Neural cell (in vitro differentiated cells): ENCODE results near the gene ANKRD34B. TPM values are rescaled to one million over a fixed set of nuclear protein-coding genes. Genes with fewer than 3 reads are reported as not detected.

Experiments used
- H2AFZ ChIP-seq: fragments of 200-600, 300-800 bp; sonication (generic), shearing (Covaris generic); 2 replicates; pipeline ENCODE4 v1.6.0; 2014; ENCODE audit warnings: low read depth, mild to moderate bottlenecking, antibody characterized with exemption, low read length, moderate library complexity
- H3F3A ChIP-seq: fragments of 200-600 bp; shearing (Covaris generic); 2 replicates; pipeline ENCODE4 v1.6.1; 2016; ENCODE audit warnings: mild to moderate bottlenecking, moderate library complexity, mixed read lengths, antibody characterized with exemption, low read length; ENCODE audit not compliant: insufficient read depth, poor library complexity, severe bottlenecking
- H3K27ac ChIP-seq: fragments of 200-600, 300-800 bp; sonication (generic), shearing (Covaris generic); 2 replicates; pipeline ENCODE4 v1.5.1; 2014; ENCODE audit warnings: mild to moderate bottlenecking, low read length, moderate library complexity
- H3K27me3 ChIP-seq: fragments of 300-800, 200-600 bp; sonication (generic), shearing (Covaris generic); 2 replicates; pipeline ENCODE4 v1.6.0; 2014; ENCODE audit warnings: mild to moderate bottlenecking, low read depth, low read length, moderate library complexity; ENCODE audit not compliant: insufficient read depth
- H3K36me3 ChIP-seq: fragments of 300-800, 200-600 bp; sonication (generic), shearing (Covaris generic); 2 replicates; pipeline ENCODE4 v1.5.1; 2014; ENCODE audit warnings: mild to moderate bottlenecking, antibody characterized with exemption, low read length, moderate library complexity; ENCODE audit not compliant: insufficient read depth
- H3K4me2 ChIP-seq: fragments of 300-800, 200-600 bp; sonication (generic), shearing (Covaris generic); 2 replicates; pipeline ENCODE4 v1.6.0; 2014; ENCODE audit warnings: mild to moderate bottlenecking, low read length
- H3K4me3 ChIP-seq: fragments of 300-800, 200-600 bp; sonication (generic), shearing (Covaris generic); 2 replicates; pipeline ENCODE4 v1.5.1; 2014; ENCODE audit warnings: mild to moderate bottlenecking, low read length, moderate library complexity
- H3K79me2 ChIP-seq: fragments of 200-600 bp; shearing (Covaris generic); replicated peaks from 2 replicates; pipeline ENCODE4 v1.6.0; 2014; ENCODE audit warnings: mild to moderate bottlenecking, low read length, moderate library complexity; ENCODE audit not compliant: insufficient read depth
- H3K9ac ChIP-seq: fragments of 300-800, 200-600 bp; sonication (generic), shearing (Covaris generic); 2 replicates; pipeline ENCODE4 v1.6.1; 2016; ENCODE audit warnings: mild to moderate bottlenecking, low read length, mixed read lengths
- H3K9me2 ChIP-seq: fragments of 200-600 bp; shearing (Covaris generic); 2 replicates; pipeline ENCODE4 v1.6.1; 2016; ENCODE audit warnings: mild to moderate bottlenecking, low read length, mixed read lengths; ENCODE audit not compliant: insufficient read depth
- H3K9me3 ChIP-seq: fragments of 200-600, 300-800 bp; sonication (generic), shearing (Covaris generic); 2 replicates; pipeline ENCODE4 v1.6.1; 2016; ENCODE audit warnings: mild to moderate bottlenecking, mixed run types, low read length, moderate library complexity, mixed read lengths
- H4K20me1 ChIP-seq: fragments of 200-600 bp; shearing (Covaris generic); 2 replicates; pipeline ENCODE4 v1.6.1; 2016; ENCODE audit warnings: mild to moderate bottlenecking, mixed run types; ENCODE audit not compliant: insufficient read depth
- EP300 ChIP-seq: fragments of 450-650 bp; conservative IDR thresholded peaks from 2 replicates; pipeline ENCODE4 v1.6.1; 2014; ENCODE audit warnings: antibody characterized with exemption, mild to moderate bottlenecking, moderate library complexity; ENCODE audit not compliant: poor library complexity, severe bottlenecking
- EZH2 ChIP-seq: fragments of 200-600, 300-800 bp; shearing (Covaris generic), sonication (generic); IDR thresholded peaks from 2 replicates; pipeline ENCODE4 v1.6.1; 2014; ENCODE audit warnings: antibody characterized with exemption, low read length, borderline replicate concordance, mild to moderate bottlenecking; ENCODE audit not compliant: insufficient read depth, poor library complexity, severe bottlenecking
- MXI1 ChIP-seq: fragments of 450-650 bp; conservative IDR thresholded peaks from 2 replicates; pipeline ENCODE4 v1.6.1; 2014; ENCODE audit warnings: antibody characterized with exemption, mild to moderate bottlenecking; ENCODE audit not compliant: poor library complexity, severe bottlenecking
- POLR2AphosphoS5 ChIP-seq: IDR thresholded peaks from 2 replicates; pipeline ENCODE4 v1.6.1; 2012
- RAD21 ChIP-seq: fragments of 450-650 bp; conservative IDR thresholded peaks from 2 replicates; pipeline ENCODE4 v1.6.1; 2014; ENCODE audit warnings: antibody characterized with exemption, mild to moderate bottlenecking, moderate library complexity
- SMC3 ChIP-seq: fragments of 450-650 bp; conservative IDR thresholded peaks from 2 replicates; pipeline ENCODE4 v1.6.1; 2014; ENCODE audit warnings: antibody characterized with exemption, mild to moderate bottlenecking, moderate library complexity; ENCODE audit not compliant: poor library complexity
- TAF1 ChIP-seq: IDR thresholded peaks from 2 replicates; pipeline ENCODE4 v1.6.1; 2012; ENCODE audit warnings: low read depth
- polyA plus RNA-seq: library from polyadenylated mRNA; depleted of rRNA; stranded (reverse); fragments of >200 nt; gene quantifications from 2 replicates; pipeline ENCODE4 v1.2.3, GENCODE V29; 2014
- TF ChIP-seq, protein P1 (sequence below): fragments of 450-650 bp; IDR thresholded peaks from 2 replicates; pipeline ENCODE4 v1.5.1; 2014; ENCODE audit warnings: antibody characterized with exemption, mild to moderate bottlenecking, moderate library complexity; ENCODE audit not compliant: poor library complexity, severe bottlenecking
- TF ChIP-seq, protein P2 (sequence below): IDR thresholded peaks from 2 replicates; pipeline ENCODE4 v1.6.1; 2012; ENCODE audit warnings: borderline replicate concordance

Gene ANKRD34B
- polyA plus RNA-seq, 1 donor from 2014 or later: 0.32 TPM

DNA sequence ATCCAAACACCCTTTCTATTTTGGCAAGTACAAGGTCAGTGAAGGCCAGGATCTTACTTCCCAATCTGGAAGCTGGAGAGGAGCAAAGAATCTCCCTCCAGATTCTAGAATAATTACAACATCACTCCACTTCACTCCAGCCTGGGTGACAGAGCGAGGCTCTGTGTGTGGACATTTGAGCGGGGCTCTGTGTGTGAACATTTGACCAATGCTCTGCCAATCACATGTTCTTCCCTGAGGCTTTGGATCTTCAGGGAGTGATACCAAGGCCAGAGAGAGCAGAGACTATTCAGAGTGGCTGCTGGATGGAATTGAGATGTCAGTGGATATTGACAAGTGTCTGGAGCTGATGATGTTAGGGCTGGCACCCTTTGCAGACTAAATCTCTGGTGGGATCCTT, 24.7 kb upstream of the ANKRD34B start:
- Histone ChIP-seq H3K79me2 (no peaks in the 10 kb centered on the region), H3K4me3 (no peak overlapping the region), H3K9me3 (no peaks in the 10 kb centered on the region), H3K27me3 (no peaks in the 10 kb centered on the region), H3K36me3 (no peaks in the 10 kb centered on the region), H3K4me2 (no peak overlapping the region), H2AFZ (no peak overlapping the region), H3K9me2 (no peaks in the 10 kb centered on the region), H4K20me1 (no peaks in the 10 kb centered on the region), H3F3A (no peaks in the 10 kb centered on the region), H3K9ac (no peak overlapping the region), H3K27ac (no peak overlapping the region)
- TF ChIP-seq POLR2AphosphoS5 (no peak), EP300 (no peak), RAD21 (no peak), MXI1 (no peak), TAF1 (no peak), SMC3 (no peak), EZH2 (no peak)
- TF ChIP-seq, protein P1, sequence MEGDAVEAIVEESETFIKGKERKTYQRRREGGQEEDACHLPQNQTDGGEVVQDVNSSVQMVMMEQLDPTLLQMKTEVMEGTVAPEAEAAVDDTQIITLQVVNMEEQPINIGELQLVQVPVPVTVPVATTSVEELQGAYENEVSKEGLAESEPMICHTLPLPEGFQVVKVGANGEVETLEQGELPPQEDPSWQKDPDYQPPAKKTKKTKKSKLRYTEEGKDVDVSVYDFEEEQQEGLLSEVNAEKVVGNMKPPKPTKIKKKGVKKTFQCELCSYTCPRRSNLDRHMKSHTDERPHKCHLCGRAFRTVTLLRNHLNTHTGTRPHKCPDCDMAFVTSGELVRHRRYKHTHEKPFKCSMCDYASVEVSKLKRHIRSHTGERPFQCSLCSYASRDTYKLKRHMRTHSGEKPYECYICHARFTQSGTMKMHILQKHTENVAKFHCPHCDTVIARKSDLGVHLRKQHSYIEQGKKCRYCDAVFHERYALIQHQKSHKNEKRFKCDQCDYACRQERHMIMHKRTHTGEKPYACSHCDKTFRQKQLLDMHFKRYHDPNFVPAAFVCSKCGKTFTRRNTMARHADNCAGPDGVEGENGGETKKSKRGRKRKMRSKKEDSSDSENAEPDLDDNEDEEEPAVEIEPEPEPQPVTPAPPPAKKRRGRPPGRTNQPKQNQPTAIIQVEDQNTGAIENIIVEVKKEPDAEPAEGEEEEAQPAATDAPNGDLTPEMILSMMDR: no peak
- TF ChIP-seq, protein P2, sequence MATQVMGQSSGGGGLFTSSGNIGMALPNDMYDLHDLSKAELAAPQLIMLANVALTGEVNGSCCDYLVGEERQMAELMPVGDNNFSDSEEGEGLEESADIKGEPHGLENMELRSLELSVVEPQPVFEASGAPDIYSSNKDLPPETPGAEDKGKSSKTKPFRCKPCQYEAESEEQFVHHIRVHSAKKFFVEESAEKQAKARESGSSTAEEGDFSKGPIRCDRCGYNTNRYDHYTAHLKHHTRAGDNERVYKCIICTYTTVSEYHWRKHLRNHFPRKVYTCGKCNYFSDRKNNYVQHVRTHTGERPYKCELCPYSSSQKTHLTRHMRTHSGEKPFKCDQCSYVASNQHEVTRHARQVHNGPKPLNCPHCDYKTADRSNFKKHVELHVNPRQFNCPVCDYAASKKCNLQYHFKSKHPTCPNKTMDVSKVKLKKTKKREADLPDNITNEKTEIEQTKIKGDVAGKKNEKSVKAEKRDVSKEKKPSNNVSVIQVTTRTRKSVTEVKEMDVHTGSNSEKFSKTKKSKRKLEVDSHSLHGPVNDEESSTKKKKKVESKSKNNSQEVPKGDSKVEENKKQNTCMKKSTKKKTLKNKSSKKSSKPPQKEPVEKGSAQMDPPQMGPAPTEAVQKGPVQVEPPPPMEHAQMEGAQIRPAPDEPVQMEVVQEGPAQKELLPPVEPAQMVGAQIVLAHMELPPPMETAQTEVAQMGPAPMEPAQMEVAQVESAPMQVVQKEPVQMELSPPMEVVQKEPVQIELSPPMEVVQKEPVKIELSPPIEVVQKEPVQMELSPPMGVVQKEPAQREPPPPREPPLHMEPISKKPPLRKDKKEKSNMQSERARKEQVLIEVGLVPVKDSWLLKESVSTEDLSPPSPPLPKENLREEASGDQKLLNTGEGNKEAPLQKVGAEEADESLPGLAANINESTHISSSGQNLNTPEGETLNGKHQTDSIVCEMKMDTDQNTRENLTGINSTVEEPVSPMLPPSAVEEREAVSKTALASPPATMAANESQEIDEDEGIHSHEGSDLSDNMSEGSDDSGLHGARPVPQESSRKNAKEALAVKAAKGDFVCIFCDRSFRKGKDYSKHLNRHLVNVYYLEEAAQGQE: no peak

DNA sequence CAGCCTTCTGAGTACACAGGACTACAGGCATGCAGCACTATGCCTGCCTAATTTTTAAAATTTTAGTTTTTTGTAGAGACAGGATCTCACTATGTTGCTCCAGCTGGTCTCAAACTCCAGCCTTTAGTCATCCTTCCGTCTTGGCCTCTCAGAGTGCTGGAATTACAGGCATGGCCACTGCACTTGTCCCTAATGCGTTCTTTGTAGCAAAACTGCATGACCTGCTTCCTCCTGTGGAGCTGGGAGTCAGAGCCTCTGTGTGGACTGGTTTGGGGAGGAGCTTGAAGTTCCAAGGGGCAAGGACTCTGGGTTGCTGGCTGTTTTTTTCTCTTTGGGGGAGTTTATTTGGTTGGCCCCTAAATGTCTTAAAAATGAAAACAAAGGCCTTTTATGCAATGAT, 22.7 kb upstream of the ANKRD34B start:
- H2AFZ ChIP-seq: no peak overlapping the region
- no peak for TF ChIP-seq RAD21
- TF ChIP-seq EZH2: no peak
- TF ChIP-seq EP300: no peak
- no peak for TF ChIP-seq TAF1
- TF ChIP-seq MXI1: no peak
- TF ChIP-seq SMC3: no peak
- TF ChIP-seq, protein P2: no peak
- no peaks in the 10 kb centered on the region for H3K27me3 ChIP-seq

More for the DNA sequence above, 22.7 kb upstream of the ANKRD34B start:
- Histone ChIP-seq H3K9me3 (no peaks in the 10 kb centered on the region), H3F3A (no peaks in the 10 kb centered on the region), H3K4me3 (no peak overlapping the region), H3K27ac (no peak overlapping the region), H3K9ac (no peak overlapping the region), H3K79me2 (no peaks in the 10 kb centered on the region), H4K20me1 (no peaks in the 10 kb centered on the region), H3K36me3 (no peaks in the 10 kb centered on the region), H3K4me2 (no peak overlapping the region), H3K9me2 (no peaks in the 10 kb centered on the region)
